Mesendoderm (in vitro differentiated cells): ENCODE data around the gene CARMIL1.

Experiments
- DNase-seq: peaks from one replicate; pipeline ENCODE4 v3.0.0; 2013
- H2AK5ac ChIP-seq: 2 replicates; pipeline ENCODE4 v1.6.1; 2013; ENCODE audit warnings: low read length, inconsistent platforms
- H2BK120ac ChIP-seq: 2 replicates; pipeline ENCODE4 v1.6.1; 2013; ENCODE audit warnings: low read depth, mild to moderate bottlenecking, low read length, moderate library complexity, mixed read lengths
- H2BK15ac ChIP-seq: replicated peaks from 2 replicates; pipeline ENCODE4 v1.6.1; 2013; ENCODE audit warnings: low read depth, mild to moderate bottlenecking, moderate library complexity
- H2BK5ac ChIP-seq: 2 replicates; pipeline ENCODE4 v1.6.1; 2013; ENCODE audit warnings: low read length, inconsistent platforms
- H3K18ac ChIP-seq: 2 replicates; pipeline ENCODE4 v1.6.1; 2013; ENCODE audit warnings: mild to moderate bottlenecking, low read length, mixed read lengths
- H3K23ac ChIP-seq: one replicate; pipeline ENCODE4 v1.6.1; 2013; ENCODE audit warnings: low read length
- H3K27ac ChIP-seq: 2 replicates; pipeline ENCODE4 v1.5.1; 2013; ENCODE audit warnings: low read depth, mild to moderate bottlenecking, inconsistent platforms, low read length, moderate library complexity
- H3K27me3 ChIP-seq: 2 replicates; pipeline ENCODE4 v1.6.1; 2013; ENCODE audit warnings: low read length, control low read depth, mild to moderate bottlenecking, inconsistent platforms; ENCODE audit not compliant: insufficient read depth, poor library complexity
- H3K36me3 ChIP-seq: 2 replicates; pipeline ENCODE4 v1.6.1; 2013; ENCODE audit warnings: low read length, inconsistent platforms; ENCODE audit not compliant: control insufficient read depth, insufficient read depth
- H3K4ac ChIP-seq: one replicate; pipeline ENCODE4 v1.6.1; 2013; ENCODE audit warnings: low read depth, mild to moderate bottlenecking, low read length, moderate library complexity
- H3K4me1 ChIP-seq: 2 replicates; pipeline ENCODE4 v1.6.1; 2013; ENCODE audit warnings: low read depth, low read length, inconsistent platforms; ENCODE audit not compliant: control insufficient read depth
- H3K4me2 ChIP-seq: 2 replicates; pipeline ENCODE4 v1.6.1; 2013; ENCODE audit warnings: low read length
- H3K4me3 ChIP-seq: 2 replicates; pipeline ENCODE4 v1.5.1; 2013; ENCODE audit warnings: mild to moderate bottlenecking, low read length
- H3K56ac ChIP-seq: one replicate; pipeline ENCODE4 v1.6.1; 2013; ENCODE audit warnings: low read length
- H3K79me1 ChIP-seq: 2 replicates; pipeline ENCODE4 v1.6.1; 2013; ENCODE audit warnings: low read length, inconsistent platforms
- H3K79me2 ChIP-seq: 2 replicates; pipeline ENCODE4 v1.6.1; 2013; ENCODE audit warnings: mild to moderate bottlenecking, low read length; ENCODE audit not compliant: control insufficient read depth, insufficient read depth
- H3K9ac ChIP-seq: 2 replicates; pipeline ENCODE4 v1.6.1; 2013; ENCODE audit warnings: low read length, inconsistent platforms
- H4K5ac ChIP-seq: one replicate; pipeline ENCODE4 v1.6.1; 2013; ENCODE audit warnings: low read length
- H4K8ac ChIP-seq: one replicate; pipeline ENCODE4 v1.6.1; 2013; ENCODE audit warnings: low read depth, mild to moderate bottlenecking, control low read depth, low read length, moderate library complexity
- WGBS: extraction: QIAGEN DNeasy Blood & Tissue Kit; methylation state at CpG from one replicate; pipeline ENCODE4 v1.1.7; 2013; ENCODE audit warnings: low lambda C conversion rate, missing lambda C conversion rate; ENCODE audit not compliant: insufficient coverage; ENCODE audit errors: extremely low coverage; 5-methylcytosine and 5-hydroxymethylcytosine counted together

Gene CARMIL1

GRCh38 chr6:25414168-25414567 is 135.0 kb downstream of the CARMIL1 start:
- Histone ChIP-seq H2AK5ac (no peak overlapping the region), H2BK5ac (no peak overlapping the region), H3K36me3 (no peaks in the 10 kb centered on the region), H3K27me3 (no peaks in the 10 kb centered on the region), H4K5ac (no peak overlapping the region), H3K79me2 (peaks cover 4% of the 10 kb centered on the region), H3K4me2 (no peak overlapping the region), H3K56ac (no peak overlapping the region), H3K23ac (no peak overlapping the region), H2BK120ac (no peak overlapping the region), H3K4me3 (no peak overlapping the region), H2BK15ac (no peak overlapping the region), H3K4ac (no peak overlapping the region), H3K27ac (no peak overlapping the region), H3K4me1 (peaks cover 2% of the 10 kb centered on the region), H3K9ac (no peak overlapping the region), H4K8ac (no peak overlapping the region), H3K18ac (no peak overlapping the region), H3K79me1 (peaks cover 5% of the 10 kb centered on the region)
- no peak for DNase-seq
- WGBS: no CpG with 5 or more reads among the region's 1 CpG

- H4K5ac ChIP-seq: no peak overlapping the region
- no peaks in the 10 kb centered on the region for H3K36me3 ChIP-seq
- H2BK15ac ChIP-seq: no peak overlapping the region
- no peak overlapping the region for H4K8ac ChIP-seq
- H3K23ac ChIP-seq: no peak overlapping the region
- H3K79me2 ChIP-seq: peaks cover 4% of the 10 kb centered on the region
- peaks cover 2% of the 10 kb centered on the region for H3K4me1 ChIP-seq
- no peak for DNase-seq
- H3K56ac ChIP-seq: no peak overlapping the region
- H3K18ac ChIP-seq: no peak overlapping the region
- H3K79me1 ChIP-seq: peaks cover 5% of the 10 kb centered on the region
- H3K4me3 ChIP-seq: no peak overlapping the region
- no peak overlapping the region for H3K9ac ChIP-seq
- no peak overlapping the region for H2BK5ac ChIP-seq
- no peak overlapping the region for H2AK5ac ChIP-seq
- no peak overlapping the region for H3K27ac ChIP-seq
- no peak overlapping the region for H2BK120ac ChIP-seq
- H3K4me2 ChIP-seq: no peak overlapping the region
- no peaks in the 10 kb centered on the region for H3K27me3 ChIP-seq
- no peak overlapping the region for H3K4ac ChIP-seq
Observed at GRCh38 chr6:25414755-25415154, 135.6 kb downstream of the CARMIL1 start.

- Histone ChIP-seq H3K4me1 (peaks cover 2% of the 10 kb centered on the region), H3K18ac (no peak overlapping the region), H3K79me2 (peaks cover 4% of the 10 kb centered on the region), H2BK15ac (no peak overlapping the region), H4K5ac (no peak overlapping the region), H3K4me3 (no peak overlapping the region), H2BK120ac (no peak overlapping the region), H3K9ac (no peak overlapping the region), H3K23ac (no peak overlapping the region), H3K56ac (no peak overlapping the region), H2AK5ac (no peak overlapping the region), H3K27me3 (no peaks in the 10 kb centered on the region), H4K8ac (no peak overlapping the region), H3K4me2 (no peak overlapping the region), H3K36me3 (no peaks in the 10 kb centered on the region), H3K27ac (no peak overlapping the region), H3K4ac (no peak overlapping the region), H2BK5ac (no peak overlapping the region), H3K79me1 (peaks cover 5% of the 10 kb centered on the region)
- WGBS: no CpG with 5 or more reads among the region's 2 CpGs
- no peak for DNase-seq
Observed at GRCh38 chr6:25415274-25415673, 136.1 kb downstream of the CARMIL1 start.

- peaks cover 2% of the 10 kb centered on the region for H3K4me1 ChIP-seq
- H3K56ac ChIP-seq: no peak overlapping the region
- H3K4ac ChIP-seq: no peak overlapping the region
- H4K5ac ChIP-seq: no peak overlapping the region
- H3K18ac ChIP-seq: no peak overlapping the region
- peaks cover 4% of the 10 kb centered on the region for H3K79me2 ChIP-seq
- H3K4me3 ChIP-seq: no peak overlapping the region
- no peak overlapping the region for H3K23ac ChIP-seq
- H3K9ac ChIP-seq: no peak overlapping the region
- H3K79me1 ChIP-seq: peaks cover 5% of the 10 kb centered on the region
- no peak overlapping the region for H3K4me2 ChIP-seq
- H4K8ac ChIP-seq: no peak overlapping the region
- no peak overlapping the region for H2BK15ac ChIP-seq
- H2BK5ac ChIP-seq: no peak overlapping the region
- H3K36me3 ChIP-seq: no peaks in the 10 kb centered on the region
- no peak for DNase-seq
- H2AK5ac ChIP-seq: no peak overlapping the region
- no peaks in the 10 kb centered on the region for H3K27me3 ChIP-seq
- WGBS: no CpG with 5 or more reads among the region's 4 CpGs
- no peak overlapping the region for H2BK120ac ChIP-seq
- H3K27ac ChIP-seq: no peak overlapping the region
Observed at GRCh38 chr6:25415701-25416100, 136.5 kb downstream of the CARMIL1 start.

- H3K4me2 ChIP-seq: no peak overlapping the region
- peaks cover 2% of the 10 kb centered on the region for H3K4me1 ChIP-seq
- peaks cover 5% of the 10 kb centered on the region for H3K79me1 ChIP-seq
- H4K8ac ChIP-seq: no peak overlapping the region
- no peak overlapping the region for H2AK5ac ChIP-seq
- H3K4me3 ChIP-seq: no peak overlapping the region
- peaks cover 4% of the 10 kb centered on the region for H3K79me2 ChIP-seq
- H3K9ac ChIP-seq: no peak overlapping the region
- H3K18ac ChIP-seq: no peak overlapping the region
- no peak overlapping the region for H3K4ac ChIP-seq
- H3K27ac ChIP-seq: no peak overlapping the region
- no peak overlapping the region for H3K23ac ChIP-seq
- no peaks in the 10 kb centered on the region for H3K36me3 ChIP-seq
- no CpG with 5 or more reads among the region's 2 CpGs for WGBS
- no peak overlapping the region for H2BK5ac ChIP-seq
- no peak overlapping the region for H4K5ac ChIP-seq
- no peaks in the 10 kb centered on the region for H3K27me3 ChIP-seq
- no peak overlapping the region for H3K56ac ChIP-seq
- H2BK120ac ChIP-seq: no peak overlapping the region
- peak; percentile 26 for DNase-seq
- no peak overlapping the region for H2BK15ac ChIP-seq
Observed at GRCh38 chr6:25417046-25417605, 138.0 kb downstream of the CARMIL1 start.

- H3K79me1 ChIP-seq: peaks cover 3% of the 10 kb centered on the region
- no peak overlapping the region for H3K4me3 ChIP-seq
- H3K79me2 ChIP-seq: peaks cover 4% of the 10 kb centered on the region
- H2BK5ac ChIP-seq: no peak overlapping the region
- H3K9ac ChIP-seq: no peak overlapping the region
- H2BK15ac ChIP-seq: no peak overlapping the region
- H2AK5ac ChIP-seq: no peak overlapping the region
- no peak overlapping the region for H3K4ac ChIP-seq
- H4K5ac ChIP-seq: no peak overlapping the region
- no peak for DNase-seq
- no peak overlapping the region for H3K23ac ChIP-seq
- no peak overlapping the region for H4K8ac ChIP-seq
- H3K56ac ChIP-seq: no peak overlapping the region
- H3K18ac ChIP-seq: no peak overlapping the region
- H2BK120ac ChIP-seq: no peak overlapping the region
- no peak overlapping the region for H3K27ac ChIP-seq
- H3K27me3 ChIP-seq: no peaks in the 10 kb centered on the region
- no peak overlapping the region for H3K4me2 ChIP-seq
- WGBS: no CpG with 5 or more reads among the region's 5 CpGs
- H3K4me1 ChIP-seq: no peaks in the 10 kb centered on the region
- no peaks in the 10 kb centered on the region for H3K36me3 ChIP-seq
Observed at GRCh38 chr6:25418454-25419052, 139.4 kb downstream of the CARMIL1 start.
